HG03064 (cell line): Measurements from ENCODE around the gene LRG1.
"Not testable (repeated sequence)": the region's sequence is repeated elsewhere in the genome, so short reads cannot be mapped to it uniquely, and the experiment has no call there.

ENCODE experiments used
- ATAC-seq: cut with Tn5 transposase; IDR thresholded peaks from one replicate; pipeline ENCODE4 v1.9.1; 2021; ENCODE audit warnings: low read depth; ENCODE audit not compliant: unreplicated experiment

Gene LRG1

GRCh38 chr19:4576016-4576933 is 36.4 kb upstream of the LRG1 start:
- ATAC-seq = no peak

GRCh38 chr19:4575267-4576015 is 35.6 kb upstream of the LRG1 start:
- ATAC-seq = no peak

- ATAC-seq = no peak
These were observed 33.8 kb upstream of the LRG1 start for GRCh38 chr19:4573682-4574081.

- ATAC-seq = no peak
These were observed 31.6 kb upstream of the LRG1 start for GRCh38 chr19:4571305-4571917.

GRCh38 chr19:4570916-4571304 is 31.1 kb upstream of the LRG1 start:
- no peak for ATAC-seq

GRCh38 chr19:4570402-4570801 is 30.6 kb upstream of the LRG1 start:
- no peak for ATAC-seq

GRCh38 chr19:4568886-4569285 is 29.1 kb upstream of the LRG1 start:
- ATAC-seq = no peak

GRCh38 chr19:4567584-4568071 is 27.8 kb upstream of the LRG1 start:
- ATAC-seq = no peak

GRCh38 chr19:4566402-4567051 is 26.7 kb upstream of the LRG1 start:
- no peak for ATAC-seq

GRCh38 chr19:4563562-4563961 is 23.7 kb upstream of the LRG1 start:
- ATAC-seq = not testable (repeated sequence)

- not testable (repeated sequence) for ATAC-seq
These were observed 22.2 kb upstream of the LRG1 start for GRCh38 chr19:4562085-4562484.

GRCh38 chr19:4559569-4559968 is 19.7 kb upstream of the LRG1 start, which contains the start of gene SEMA6B:
Gene SEMA6B (minus strand): TSS chr19:4559684. CDS start chr19:4558457, 1,227 bp downstream.
- no peak for ATAC-seq

GRCh38 chr19:4557971-4558941 is 18.4 kb upstream of the LRG1 start:
- ATAC-seq = no peak

- no peak for ATAC-seq
These were observed 17.5 kb upstream of the LRG1 start for GRCh38 chr19:4557144-4557970.

- no peak for ATAC-seq
These were observed 16.8 kb upstream of the LRG1 start for GRCh38 chr19:4556597-4557127.

- no peak for ATAC-seq
These were observed 16.1 kb upstream of the LRG1 start for GRCh38 chr19:4555657-4556561.

- no peak for ATAC-seq
These were observed 14.9 kb upstream of the LRG1 start for GRCh38 chr19:4554717-4555116.
